GOT3 (cell line): ENCODE results near the gene KAZN.

Experiments used
- DNase-seq: peaks from one replicate; lab custom pipeline; 2025; ENCODE audit warnings: mixed read lengths; lab: John Stamatoyannopoulos, UW

KAZN gene

DNA sequence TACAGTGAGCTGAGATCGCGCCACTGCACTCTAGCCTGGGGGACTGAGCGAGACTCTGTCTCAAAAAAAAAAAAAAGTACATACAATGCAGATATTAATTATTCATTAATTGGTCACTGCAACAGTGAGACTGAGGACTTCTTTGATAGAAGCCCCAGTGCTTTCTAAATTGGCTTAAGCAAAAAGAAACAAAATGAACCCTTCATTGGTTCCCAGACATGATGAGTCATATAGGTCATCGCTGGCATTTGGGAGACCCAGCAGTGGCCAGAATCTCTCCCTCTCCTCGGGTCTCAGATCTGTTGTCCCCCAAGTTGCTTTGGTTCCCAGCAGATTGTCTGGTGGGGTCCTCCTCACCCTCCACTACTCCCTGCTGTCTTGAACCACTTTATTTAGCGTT is 144.9 kb downstream of the KAZN start:
- no peak for DNase-seq

DNA sequence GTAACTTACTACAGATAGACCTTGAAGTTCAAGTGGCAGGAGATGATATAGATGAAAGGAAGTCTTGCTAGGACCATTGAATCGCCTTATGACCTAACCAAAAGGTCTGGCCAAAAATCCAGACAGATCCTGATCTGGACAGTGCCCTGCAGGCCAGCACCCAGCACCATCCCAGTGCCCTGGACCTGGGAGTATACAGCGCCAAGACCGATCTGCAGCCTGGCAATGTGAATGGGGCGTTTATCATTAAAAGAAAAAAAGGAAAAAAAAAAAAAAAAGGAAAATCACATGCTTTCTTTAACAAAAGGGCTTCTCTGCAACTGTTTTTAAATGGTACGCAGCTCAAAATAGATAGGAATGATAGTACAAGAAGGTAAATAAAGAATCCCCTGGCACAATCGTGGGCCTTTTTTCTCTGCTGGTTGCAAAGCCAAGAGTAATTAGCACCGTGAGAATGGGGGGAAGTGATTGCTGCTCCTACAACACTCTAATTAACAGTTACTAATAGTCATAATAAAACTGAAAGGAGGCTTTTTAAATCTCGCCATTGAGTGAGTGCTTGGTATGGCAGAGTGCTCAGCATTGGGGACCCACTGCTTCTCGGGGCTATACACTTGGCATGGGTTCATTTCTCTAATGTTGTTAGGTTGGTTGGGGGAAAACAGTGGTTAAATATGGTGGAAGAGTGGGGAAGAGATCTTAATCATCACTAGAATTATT is 146.7 kb downstream of the KAZN start:
- DNase-seq, result no peak

DNA sequence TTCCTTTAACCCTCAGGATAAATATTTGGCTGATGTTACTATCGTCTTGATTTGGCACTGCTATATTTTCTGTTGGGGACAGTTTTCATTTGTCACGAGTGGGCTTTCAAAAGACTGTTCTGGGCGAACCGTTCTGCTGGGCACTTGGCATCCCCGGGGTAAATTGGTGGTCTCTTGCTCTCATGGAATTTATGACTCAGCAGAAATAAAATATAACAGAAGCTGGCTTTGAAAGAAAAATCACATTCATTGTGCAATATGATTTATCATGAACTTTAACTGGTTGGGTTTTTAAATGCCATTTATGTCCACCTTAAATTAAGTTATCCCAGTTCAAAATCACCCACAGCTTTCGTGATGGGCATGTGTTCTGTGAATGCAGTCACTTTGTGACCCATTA is 147.3 kb downstream of the KAZN start:
- no peak for DNase-seq

DNA sequence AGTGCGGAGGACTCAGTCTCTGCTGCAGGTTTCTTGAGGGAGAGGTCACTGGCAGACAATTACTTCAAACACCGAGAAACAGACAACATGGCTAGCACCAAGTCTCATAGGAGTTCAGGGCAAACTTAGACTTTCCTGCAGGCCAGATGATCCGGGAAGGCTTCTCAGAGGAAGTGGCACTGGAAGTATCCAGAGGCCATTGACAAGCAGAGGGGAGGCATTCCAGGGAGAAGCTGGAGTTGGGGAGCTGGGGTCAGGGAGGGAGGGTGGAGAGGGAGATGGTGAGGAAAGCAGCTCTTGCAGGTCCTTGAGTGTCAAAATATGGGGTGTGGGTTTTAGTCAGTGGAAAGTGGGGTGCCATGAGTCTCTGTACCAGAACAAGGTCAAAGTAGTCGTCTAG is 147.9 kb downstream of the KAZN start:
- no peak for DNase-seq

DNA sequence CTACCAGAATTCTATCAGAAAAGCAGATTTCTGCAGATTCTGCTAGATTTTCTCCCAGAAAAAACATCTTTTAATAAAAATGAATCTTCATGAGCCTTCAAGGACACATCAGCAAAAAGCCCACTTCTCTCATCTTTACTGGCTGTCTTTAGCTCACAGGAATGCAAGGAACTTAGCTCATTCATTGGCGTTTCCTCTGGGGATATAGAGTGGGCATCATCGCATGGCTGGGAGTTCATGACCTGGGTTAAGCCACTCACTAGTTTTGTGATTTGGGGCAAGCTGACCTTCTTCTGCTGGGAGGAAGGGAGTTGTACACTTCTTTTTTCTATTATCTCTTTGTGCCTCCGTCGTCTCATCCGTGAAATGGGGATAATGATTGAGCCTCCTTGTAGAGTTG is 149.7 kb downstream of the KAZN start:
- no peak for DNase-seq

DNA sequence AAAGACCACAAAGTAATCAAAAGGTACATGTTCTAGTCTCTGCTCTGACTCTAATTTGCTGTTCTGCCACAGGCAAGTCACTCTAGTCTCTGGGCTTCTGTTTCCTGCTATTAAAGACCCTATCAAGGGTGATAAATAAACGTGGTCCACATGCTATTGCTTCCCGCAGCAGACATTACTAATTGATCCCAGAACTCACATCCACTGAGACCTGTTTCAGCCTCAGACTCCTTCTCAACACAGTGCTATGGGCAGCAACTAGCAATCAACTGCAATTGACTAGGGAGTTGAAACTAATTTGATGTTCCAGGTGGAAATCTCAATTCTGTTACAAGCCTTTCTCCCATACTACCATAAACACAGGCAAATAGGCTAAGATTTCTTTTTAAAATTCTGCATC is 150.5 kb downstream of the KAZN start:
- DNase-seq, result no peak

DNA sequence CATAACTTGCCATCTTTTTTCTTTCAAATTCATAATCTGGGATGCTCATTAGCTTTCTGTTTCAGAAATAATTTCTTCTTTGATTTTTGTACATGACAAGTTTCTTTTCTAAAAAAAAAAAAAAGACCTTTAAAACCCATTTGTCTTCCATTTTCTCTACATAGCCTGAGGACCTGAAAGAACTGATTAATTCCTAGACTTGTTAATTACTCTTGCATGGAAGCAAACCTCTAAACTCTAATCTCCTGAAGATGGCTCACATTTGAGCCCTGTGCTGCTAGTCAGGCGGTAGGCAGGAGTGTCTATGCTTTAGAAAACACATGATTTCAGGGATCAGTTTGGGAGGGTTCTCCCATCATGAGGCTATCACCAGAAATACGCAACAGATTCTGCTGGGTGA is 152.0 kb downstream of the KAZN start:
- no peak for DNase-seq

DNA sequence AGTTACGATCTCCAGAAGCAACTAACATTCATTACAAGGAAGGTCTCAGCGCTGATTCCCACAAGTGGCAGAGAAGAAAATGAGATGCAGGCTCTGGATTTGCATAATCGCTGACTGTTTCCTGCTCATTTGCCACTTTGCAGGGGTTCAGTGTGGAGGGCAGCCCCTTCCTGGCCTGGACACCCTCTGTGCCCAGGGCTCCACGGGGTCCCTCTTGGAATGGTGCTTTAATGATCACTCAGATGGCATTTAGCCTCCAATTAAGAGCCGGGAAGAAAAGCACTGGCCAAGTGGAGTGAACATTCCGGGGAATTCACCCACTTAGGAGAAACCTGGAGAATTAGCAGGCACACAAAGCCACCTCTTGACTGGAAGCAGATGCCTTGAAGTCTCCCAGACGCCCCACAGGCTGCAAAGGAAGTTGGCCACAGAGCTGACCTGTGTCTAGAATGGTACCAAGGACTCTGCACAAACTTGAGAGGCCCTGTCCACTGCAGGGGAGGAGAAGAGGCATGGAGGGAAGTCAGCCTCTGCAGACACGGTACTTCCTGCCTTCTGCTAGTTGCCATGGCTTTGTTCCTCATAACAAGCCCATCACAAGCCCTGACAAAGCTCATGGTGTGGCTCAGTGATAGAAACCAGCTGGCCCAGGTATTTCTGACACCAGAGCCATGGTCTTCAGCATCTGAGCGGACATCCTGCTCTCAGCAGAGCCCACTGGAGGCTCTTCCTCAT is 157.2 kb downstream of the KAZN start:
- DNase-seq, result no peak

DNA sequence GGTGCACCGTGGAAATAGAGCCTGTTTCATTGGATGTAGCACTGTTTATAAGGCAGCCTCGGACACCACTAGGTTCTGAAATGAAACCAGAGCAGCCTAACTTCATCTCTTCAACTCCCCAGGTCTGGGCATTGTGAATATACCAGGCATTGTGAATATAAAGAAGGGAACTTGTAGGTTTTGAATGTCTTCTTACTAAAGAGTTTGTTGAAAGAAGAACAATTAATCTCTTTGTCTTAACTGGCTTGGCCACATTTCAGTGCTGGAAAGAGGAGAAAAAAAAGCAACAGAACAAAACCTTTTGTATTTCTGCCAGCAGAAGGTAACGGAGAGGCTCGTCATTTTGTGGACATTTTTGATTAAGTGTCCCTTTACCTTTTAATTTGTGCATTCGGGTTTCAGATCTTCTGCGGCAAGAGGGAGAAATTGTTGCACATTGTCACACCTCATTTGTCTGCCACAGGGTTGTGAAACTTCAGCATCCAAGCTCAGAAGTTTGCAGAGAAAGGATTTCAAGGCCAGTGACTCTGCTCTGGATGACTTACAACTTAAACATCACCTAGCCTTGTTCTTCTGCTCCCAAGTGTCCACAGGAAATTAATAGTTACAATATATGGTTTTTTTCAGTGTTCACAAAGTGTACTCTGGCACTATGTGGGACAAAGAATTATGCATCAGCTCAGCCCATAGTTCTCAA is 158.3 kb downstream of the KAZN start:
- DNase-seq, result no peak

DNA sequence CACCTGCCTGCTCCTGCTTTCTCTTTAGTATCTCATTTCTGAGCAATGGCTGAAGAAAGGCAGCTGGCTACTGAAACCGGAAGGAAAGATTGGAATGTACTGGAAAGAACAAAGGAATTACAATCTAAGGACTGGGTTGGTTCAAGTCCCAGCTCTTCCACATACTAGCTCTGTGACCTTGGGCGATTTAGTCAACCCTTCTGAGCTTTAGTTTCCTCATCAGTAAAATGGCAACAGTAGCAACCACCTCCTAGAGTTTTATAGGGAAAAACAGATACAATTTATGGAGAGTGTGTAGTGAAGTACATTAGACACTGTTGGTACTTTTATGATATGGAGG is 158.8 kb downstream of the KAZN start:
- DNase-seq, result no peak

DNA sequence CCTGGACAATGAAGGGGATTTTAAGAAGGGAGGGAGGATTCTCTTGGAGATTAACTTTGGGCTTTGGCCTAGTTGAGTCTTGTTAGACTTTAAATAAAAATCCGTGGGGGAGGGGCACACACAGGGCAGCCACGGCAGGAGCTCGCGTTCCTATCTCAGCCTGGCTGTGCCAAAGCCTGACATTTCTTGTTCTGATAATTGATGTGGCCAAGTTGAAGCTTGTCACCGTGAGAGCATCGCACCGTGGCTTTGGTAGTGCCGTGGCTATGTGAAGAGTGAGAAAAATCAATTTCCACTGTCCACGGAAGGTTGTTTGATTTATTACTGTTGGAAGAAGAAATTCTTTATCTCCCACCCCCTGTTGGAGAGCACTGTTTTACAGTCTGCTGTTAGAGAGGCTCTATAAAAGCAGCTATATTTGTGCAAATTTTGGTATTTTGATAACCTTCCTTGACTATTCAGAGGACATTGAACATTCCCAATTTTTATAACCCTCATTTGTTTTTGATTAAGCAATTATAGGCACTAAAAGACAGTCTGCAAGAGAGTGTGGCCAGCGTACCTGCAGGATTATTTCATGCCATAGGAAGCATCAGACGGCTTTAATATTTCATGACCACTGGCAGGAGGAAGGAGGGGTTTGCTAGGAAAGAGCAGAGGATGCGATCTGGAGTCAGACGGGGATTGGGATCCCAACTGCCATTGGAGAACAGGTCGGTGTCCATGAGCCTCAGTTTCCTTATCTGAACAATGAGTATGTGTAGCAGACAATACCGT is 160.7 kb downstream of the KAZN start:
- no peak for DNase-seq

DNA sequence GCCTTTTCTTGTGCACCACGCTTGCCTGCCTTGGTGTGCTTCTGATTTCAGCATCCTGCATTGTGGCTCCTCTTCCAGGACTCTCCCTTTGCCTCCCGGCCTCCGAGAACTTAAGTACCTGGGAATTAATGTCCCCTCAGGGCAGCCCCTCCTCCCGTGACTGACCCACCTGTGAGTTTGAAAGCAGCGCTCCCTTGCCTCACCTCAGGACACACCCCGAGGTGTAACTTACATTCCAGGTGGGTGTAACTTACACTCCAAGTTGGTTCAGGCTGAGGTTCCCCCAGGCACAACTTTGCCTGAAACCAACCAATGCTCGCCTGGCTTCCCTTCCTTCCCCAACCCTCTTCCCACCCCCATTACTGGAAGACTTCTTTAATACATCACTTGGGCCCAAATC is 161.4 kb downstream of the KAZN start:
- DNase-seq, result no peak

DNA sequence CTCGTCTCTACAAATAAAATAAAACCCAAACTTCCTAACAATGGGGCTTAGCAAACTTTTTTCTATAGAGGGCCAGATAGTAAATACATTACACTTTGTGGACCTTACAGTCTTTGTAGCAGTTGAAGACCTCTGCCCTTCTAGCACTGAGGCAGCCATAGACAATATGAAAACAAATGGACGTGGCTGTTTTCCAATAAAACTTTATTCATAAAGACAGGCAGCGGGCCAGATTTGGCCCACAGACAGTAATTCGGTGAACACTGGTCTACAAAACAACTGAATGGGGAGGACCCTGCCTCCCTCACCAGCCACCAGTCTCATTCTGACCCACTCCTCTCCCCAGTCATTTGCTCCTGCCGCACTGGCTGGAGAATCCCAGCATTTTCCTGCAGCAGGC is 162.3 kb downstream of the KAZN start:
- DNase-seq, result no peak

DNA sequence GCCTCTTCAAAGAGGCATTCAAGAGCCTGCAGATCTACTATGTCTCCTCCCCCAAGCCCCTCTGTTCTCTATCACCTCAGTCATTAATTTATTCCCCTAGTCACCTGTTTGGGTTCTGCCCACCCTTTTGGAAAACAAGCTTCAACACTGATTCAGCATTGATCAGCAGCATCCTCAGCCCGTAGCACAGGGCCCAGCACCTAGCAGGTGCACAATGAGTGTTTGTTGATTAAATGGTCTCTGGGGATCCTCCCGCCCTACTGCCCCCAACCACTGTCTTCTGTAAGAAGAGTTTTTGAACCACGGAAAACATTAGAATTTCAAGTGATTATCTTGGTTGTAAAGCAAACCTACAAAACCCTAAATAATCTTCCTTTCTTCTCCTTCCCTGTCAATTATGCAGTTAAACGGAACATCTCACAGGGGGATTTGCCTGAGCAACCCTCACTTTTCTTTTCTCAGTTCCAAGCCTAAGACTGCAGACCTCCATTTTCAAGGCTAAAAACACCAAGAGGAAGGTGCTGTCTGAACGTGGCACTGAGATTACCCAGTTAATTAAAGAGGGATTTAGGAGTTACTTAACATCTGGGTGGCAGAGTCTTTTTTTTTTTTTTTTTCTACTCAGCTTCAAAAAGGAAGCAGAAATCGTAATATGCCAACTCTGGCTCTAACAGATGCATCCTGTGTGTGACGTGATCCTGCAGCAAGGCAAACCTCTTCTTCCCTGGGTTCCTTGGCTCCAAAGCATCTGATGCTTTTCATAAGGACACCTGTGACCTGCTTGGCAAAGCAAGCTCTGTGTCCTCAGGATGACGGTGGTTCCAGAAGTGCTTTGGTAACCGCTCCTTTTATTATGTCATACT is 163.0 kb downstream of the KAZN start:
- DNase-seq, result no peak

DNA sequence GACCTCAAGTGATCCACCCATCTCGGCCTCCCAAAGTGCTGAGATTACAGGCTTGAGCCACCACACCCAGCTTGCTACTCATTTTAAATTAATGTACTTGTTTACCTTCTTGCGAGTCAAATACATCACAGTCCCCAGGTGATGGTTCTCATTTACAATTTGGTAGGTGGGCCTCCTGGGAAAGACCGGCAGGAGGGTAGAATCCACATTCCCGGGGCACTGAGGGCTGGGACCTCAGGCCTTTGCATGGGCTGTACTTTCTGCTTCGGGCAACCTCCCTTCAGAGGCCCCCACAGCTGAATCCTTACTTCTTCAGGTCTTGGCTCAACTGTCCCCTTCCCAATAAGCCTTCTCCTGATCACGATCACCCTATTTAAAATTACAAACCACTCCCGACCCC is 165.5 kb downstream of the KAZN start:
- DNase-seq, result no peak

DNA sequence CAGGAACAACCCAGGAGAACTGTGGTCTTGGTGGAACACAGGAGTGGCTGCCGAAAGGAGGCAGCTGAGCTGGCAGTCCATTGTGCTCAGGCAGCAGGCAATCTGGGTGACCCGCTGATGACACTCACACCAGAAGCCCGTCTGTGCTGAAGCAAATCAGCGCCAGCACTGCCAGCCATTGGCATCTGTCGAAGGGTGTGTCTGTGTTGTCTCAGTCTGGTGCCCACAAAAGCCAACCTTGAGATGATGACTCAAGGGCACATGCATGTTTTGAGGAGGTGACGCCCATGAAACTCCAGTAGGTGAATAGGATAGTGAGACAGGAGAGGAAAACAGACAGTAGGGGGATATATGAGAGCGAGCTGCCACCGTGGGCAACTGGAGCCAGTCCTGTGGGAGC is 167.3 kb downstream of the KAZN start:
- no peak for DNase-seq

DNA sequence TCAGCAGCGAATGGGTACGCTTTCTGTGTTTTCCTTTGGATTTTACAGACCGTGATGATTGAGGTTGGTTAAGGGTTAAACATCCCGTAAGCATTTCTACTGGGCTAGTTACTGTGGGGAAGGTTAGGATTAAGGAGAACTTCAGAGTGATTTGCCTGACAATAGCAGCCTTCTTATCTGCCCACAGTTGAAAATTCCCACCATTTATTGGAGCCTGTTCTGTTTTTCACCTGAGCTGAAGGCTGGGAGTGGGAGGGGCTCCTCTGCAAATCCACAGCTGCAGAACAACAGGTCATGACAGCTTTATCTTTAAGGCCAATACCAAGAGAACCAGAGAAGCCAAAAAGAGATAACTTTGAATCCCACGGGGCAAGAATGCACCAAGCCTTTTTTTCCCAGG is 168.6 kb downstream of the KAZN start:
- no peak for DNase-seq

DNA sequence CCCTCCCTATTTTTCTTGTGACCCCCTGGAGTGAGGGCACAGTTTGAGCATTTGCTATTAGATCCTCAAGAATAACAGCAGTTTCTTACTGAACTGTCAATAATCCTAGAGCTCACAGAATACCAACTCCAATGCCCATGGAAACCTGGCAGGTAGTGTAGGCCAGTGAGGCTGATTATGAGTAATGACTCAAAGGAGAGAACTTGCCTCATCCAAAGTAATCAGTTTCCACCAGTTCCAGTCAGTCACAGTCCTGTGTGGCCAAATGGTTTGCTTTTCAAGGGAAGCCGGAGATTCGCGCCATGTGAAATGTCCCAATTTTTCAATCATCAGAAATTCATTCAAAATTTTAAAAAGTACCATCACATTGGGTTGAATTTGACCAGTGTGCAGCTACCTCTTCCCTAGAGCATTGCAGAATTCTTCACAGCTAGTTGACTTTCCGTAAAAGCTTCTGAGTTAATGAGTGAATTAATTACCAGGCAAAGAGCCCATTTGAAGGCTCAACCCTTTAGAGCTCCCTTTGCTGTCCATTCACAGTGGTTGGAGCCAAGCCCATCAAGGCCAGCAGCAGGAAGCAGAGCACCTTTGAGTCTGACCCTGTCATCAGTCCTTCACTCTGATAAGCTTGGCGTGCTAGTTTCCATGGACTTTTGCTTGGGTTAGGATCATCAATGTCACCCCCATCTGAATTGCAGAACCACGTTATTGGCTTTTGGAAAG is 170.3 kb downstream of the KAZN start:
- DNase-seq, result no peak

DNA sequence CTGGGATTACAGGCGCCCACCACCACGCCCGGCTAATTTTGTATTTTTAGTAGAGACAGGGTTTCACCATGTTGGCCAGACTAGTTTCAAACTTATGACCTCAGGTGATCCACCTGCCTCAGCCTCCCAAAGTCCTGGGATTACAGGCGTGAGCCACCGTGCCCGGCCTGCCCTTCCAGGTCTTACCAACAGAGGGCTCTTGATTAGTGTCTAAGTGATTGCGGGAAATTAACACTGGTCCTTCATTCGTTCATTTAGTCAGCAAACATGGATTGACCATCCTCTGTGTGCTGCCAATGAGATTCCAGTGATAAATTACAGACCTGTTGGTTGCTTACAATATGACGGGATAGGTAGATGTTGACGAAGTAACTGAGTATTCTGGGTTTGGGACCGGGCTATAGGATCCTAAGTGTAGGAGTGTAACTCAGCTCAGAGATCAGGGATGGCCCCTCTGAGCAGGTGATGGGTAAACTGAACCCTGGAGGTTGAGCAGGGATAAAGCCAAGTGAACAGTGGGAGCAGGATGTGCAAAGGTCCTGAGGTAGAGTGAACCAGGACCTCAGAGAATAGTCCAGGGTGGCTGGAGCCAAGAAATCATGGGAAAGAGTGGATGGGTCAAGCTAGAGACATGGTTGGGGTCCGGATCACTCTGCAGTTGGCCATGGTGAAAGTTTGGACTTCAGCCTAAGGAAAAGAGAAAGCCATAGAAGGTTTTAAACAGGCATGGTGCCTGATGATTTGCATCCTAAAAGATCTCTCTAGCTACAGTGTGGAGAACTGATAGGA is 171.2 kb downstream of the KAZN start:
- no peak for DNase-seq

DNA sequence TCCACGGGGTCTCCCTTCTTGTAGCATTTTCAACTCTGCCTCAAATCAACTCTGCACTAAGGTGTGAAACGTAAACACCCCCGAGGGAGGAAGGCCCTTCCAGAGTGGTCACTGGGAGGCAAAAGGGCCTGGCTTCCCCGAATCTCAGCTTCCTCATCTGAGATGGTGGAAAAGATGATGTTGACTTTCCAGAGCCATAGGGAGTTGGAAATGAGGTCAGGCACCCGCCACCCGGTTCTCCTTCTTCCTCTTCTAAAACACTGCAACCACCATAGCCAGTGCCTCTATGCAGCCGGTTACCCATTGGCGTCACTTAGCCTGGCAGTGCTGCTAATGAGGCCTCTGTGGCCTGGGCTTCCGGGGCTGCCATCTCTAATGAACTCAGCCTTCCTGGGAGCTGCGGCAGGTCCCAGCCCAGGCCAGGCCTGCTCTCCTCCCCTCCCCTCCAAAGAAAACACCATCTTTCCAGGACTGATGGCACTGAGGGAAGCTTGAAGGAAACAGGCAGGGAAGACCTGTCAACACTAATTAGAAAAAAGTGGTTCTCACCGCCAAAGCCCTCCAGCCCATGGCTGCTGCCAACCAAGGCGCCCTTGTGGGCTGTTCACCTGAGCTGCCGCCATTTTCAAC is 175.0 kb downstream of the KAZN start:
- no peak for DNase-seq
